Panc1 (cell line): Measurements from ENCODE around the gene ADAMTSL2. TPM values are rescaled to one million over a fixed set of nuclear protein-coding genes. Genes with fewer than 3 reads are reported as not detected.

Source experiments
- ATAC-seq: fragments of 200-7000 bp; cut with Tn5 transposase; 2 replicates; pipeline ENCODE4 v1.9.1; 2020; ENCODE audit warnings: mild to moderate bottlenecking, moderate library complexity
- BruUV-seq: library from RNA; stranded (reverse); fragments of 400-500 nt; replicated peaks from 2 replicates; lab custom pipeline; 2021; lab: Mats Ljungman, UMichigan
- CTCF ChIA-PET: fragments of 300-600 bp; sonication (Branson Sonifier 250); formaldehyde crosslinking; loops from one replicate; lab custom pipeline; 2022; ENCODE audit warnings: antibody characterized with exemption; lab: Charles Lee
- POLR2A ChIA-PET: fragments of 300-600 bp; sonication (Branson Sonifier 250); formaldehyde crosslinking; loops from one replicate; lab custom pipeline; 2022; ENCODE audit warnings: antibody characterized with exemption; lab: Charles Lee
- DNase-seq: peaks from one replicate; pipeline ENCODE4 v3.0.0-alpha.2; 2010; ENCODE audit warnings: low read depth, low spot score
- H3K27ac ChIP-seq: 2 replicates; pipeline ENCODE4 v1.5.1; 2011; ENCODE audit warnings: mild to moderate bottlenecking, low read length, inconsistent platforms
- H3K27me3 ChIP-seq: fragments of 200-500 bp; sonication (Bioruptor generic); 2 replicates; pipeline ENCODE4 v1.6.0; 2014; ENCODE audit warnings: low read length, inconsistent platforms; ENCODE audit not compliant: control insufficient read depth, insufficient read depth
- H3K36me3 ChIP-seq: fragments of 200-500 bp; sonication (Bioruptor generic); 2 replicates; pipeline ENCODE4 v1.5.1; 2014; ENCODE audit warnings: inconsistent platforms, mild to moderate bottlenecking, low read length, moderate library complexity; ENCODE audit not compliant: control insufficient read depth, insufficient read depth
- H3K4me1 ChIP-seq: 2 replicates; pipeline ENCODE4 v1.5.1; 2011; ENCODE audit warnings: inconsistent platforms, mild to moderate bottlenecking, low read length, moderate library complexity; ENCODE audit not compliant: control insufficient read depth, insufficient read depth
- H3K4me3 ChIP-seq, 2 experiments: 2 replicates each; pipeline ENCODE4 v1.5.1; 2011 to 2012; ENCODE audit warnings: low read depth in 2 of 2, low read length in 2 of 2, mild to moderate bottlenecking in 2 of 2, inconsistent platforms in 1 of 2, moderate library complexity in 1 of 2
- H3K9me3 ChIP-seq: fragments of 200-500 bp; sonication (Bioruptor generic); 2 replicates; pipeline ENCODE4 v1.5.1; 2014; ENCODE audit warnings: low read depth, mild to moderate bottlenecking, inconsistent platforms, low read length, moderate library complexity; ENCODE audit not compliant: control insufficient read depth, insufficient read depth
- POLR2AphosphoS5 ChIP-seq: IDR thresholded peaks from 2 replicates; pipeline ENCODE4 v1.6.1; 2012; ENCODE audit warnings: mild to moderate bottlenecking, low read depth, low read length, moderate library complexity
- SIN3A ChIP-seq: IDR thresholded peaks from 2 replicates; pipeline ENCODE4 v1.6.1; 2012; ENCODE audit warnings: low read depth, mild to moderate bottlenecking, low read length, moderate library complexity, borderline replicate concordance; ENCODE audit not compliant: insufficient read depth
- TCF7L2 ChIP-seq: IDR thresholded peaks from 2 replicates; pipeline ENCODE4 v1.6.1; 2011; ENCODE audit warnings: mild to moderate bottlenecking, low read depth, low read length, inconsistent platforms
- in situ Hi-C: cut with HindIII; loops from 2 replicates; pipeline ENCODE4 v1.10.0; 2016; ENCODE audit warnings: low sequenced_read_pairs, low pct_unique_long_range_greater_than_20kb
- intact Hi-C: fragments of 100-400 bp; cut with micrococcal nuclease; formaldehyde crosslinking; loops from one replicate; pipeline ENCODE4 v1.10.0; 2022; ENCODE audit not compliant: unreplicated experiment
- total RNA-seq: library from RNA; stranded (reverse); gene quantifications from one replicate; pipeline ENCODE4 v1.2.1, GENCODE V29; 2021; ENCODE audit not compliant: unreplicated experiment
- TF ChIP-seq, protein P1 (sequence below): fragments of 450-650 bp; IDR thresholded peaks from 2 replicates; pipeline ENCODE4 v1.5.1; 2017; ENCODE audit warnings: mild to moderate bottlenecking
- TF ChIP-seq, protein P2 (sequence below), 2 experiments: IDR thresholded peaks; 2 replicates each; pipeline ENCODE4 v1.6.1; 2011 to 2012; ENCODE audit warnings: low read depth in 2 of 2, control low read depth in 1 of 2, low read length in 1 of 2, mild to moderate bottlenecking in 1 of 2, moderate library complexity in 1 of 2; ENCODE audit not compliant: insufficient read depth in 1 of 2

The ADAMTSL2 gene
- total RNA-seq, 1 experiment from 2014 or later, result 0.10 TPM

DNA sequence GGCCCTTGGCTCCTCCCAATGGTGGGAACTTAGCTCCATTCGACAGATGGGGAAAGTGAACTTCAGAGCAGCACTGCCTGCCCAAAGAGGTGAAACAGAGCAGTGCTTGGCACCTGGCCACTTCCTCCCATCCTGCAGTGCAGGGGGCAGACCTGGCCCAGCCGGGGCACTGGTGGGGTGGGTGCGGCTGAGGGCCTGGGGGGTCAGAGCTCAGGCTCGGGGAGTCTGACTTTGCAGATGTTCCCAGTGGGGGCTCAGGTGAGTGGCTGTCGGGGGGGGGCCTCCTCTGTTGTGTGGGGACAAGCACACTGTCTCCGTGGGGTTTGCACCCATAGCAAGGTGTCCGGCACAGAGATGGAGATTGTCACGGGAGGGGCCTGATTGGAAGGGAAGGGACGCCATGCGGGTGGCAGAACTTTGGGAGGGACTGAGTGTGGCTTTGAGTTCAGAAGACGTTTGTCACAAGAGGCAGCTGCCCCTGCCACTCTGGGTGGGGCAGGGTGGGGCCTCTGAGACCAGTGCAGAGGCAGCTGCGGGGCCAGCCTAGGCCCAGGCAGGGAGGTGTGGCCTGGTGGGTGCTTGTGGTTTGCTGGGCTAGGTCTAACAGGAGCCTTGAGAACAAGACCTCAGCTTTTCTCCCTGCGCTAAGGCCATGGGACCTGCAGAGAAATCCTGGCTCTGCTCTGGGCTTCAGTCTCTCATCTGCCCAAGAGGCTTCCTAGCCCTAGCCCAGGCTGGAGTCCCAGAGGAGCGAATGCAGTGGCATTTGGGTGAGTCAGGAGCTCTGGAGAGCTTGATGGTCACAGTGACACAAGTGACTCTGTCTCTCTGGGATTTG, 12.2 kb upstream of the ADAMTSL2 start:
- TF ChIP-seq SIN3A (no peak), POLR2AphosphoS5 (no peak), TCF7L2 (no peak)
- TF ChIP-seq, protein P1, sequence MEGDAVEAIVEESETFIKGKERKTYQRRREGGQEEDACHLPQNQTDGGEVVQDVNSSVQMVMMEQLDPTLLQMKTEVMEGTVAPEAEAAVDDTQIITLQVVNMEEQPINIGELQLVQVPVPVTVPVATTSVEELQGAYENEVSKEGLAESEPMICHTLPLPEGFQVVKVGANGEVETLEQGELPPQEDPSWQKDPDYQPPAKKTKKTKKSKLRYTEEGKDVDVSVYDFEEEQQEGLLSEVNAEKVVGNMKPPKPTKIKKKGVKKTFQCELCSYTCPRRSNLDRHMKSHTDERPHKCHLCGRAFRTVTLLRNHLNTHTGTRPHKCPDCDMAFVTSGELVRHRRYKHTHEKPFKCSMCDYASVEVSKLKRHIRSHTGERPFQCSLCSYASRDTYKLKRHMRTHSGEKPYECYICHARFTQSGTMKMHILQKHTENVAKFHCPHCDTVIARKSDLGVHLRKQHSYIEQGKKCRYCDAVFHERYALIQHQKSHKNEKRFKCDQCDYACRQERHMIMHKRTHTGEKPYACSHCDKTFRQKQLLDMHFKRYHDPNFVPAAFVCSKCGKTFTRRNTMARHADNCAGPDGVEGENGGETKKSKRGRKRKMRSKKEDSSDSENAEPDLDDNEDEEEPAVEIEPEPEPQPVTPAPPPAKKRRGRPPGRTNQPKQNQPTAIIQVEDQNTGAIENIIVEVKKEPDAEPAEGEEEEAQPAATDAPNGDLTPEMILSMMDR, result no peak
- TF ChIP-seq, protein P2, sequence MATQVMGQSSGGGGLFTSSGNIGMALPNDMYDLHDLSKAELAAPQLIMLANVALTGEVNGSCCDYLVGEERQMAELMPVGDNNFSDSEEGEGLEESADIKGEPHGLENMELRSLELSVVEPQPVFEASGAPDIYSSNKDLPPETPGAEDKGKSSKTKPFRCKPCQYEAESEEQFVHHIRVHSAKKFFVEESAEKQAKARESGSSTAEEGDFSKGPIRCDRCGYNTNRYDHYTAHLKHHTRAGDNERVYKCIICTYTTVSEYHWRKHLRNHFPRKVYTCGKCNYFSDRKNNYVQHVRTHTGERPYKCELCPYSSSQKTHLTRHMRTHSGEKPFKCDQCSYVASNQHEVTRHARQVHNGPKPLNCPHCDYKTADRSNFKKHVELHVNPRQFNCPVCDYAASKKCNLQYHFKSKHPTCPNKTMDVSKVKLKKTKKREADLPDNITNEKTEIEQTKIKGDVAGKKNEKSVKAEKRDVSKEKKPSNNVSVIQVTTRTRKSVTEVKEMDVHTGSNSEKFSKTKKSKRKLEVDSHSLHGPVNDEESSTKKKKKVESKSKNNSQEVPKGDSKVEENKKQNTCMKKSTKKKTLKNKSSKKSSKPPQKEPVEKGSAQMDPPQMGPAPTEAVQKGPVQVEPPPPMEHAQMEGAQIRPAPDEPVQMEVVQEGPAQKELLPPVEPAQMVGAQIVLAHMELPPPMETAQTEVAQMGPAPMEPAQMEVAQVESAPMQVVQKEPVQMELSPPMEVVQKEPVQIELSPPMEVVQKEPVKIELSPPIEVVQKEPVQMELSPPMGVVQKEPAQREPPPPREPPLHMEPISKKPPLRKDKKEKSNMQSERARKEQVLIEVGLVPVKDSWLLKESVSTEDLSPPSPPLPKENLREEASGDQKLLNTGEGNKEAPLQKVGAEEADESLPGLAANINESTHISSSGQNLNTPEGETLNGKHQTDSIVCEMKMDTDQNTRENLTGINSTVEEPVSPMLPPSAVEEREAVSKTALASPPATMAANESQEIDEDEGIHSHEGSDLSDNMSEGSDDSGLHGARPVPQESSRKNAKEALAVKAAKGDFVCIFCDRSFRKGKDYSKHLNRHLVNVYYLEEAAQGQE (IDR thresholded peaks at IDR 0.05; ENCODE audit: insufficient read depth in 1 of 2, low read depth in 2 of 2, low read length in 1 of 2), result no peak
- Histone ChIP-seq H3K36me3 (no peaks in the 10 kb centered on the region), H3K9me3 (no peaks in the 10 kb centered on the region), H3K4me1 (no peaks in the 10 kb centered on the region), H3K27ac (no peak overlapping the region), H3K27me3 (no peaks in the 10 kb centered on the region), H3K4me3 (no peak overlapping the region)
- no TSS peak for BruUV-seq
- ATAC-seq (no peak), DNase-seq (no peak)
- POLR2A ChIA-PET, result no interaction called here
- CTCF ChIA-PET, result no interaction called here
- in situ Hi-C loops (no loop called here), intact Hi-C loops (no loop called here)

DNA sequence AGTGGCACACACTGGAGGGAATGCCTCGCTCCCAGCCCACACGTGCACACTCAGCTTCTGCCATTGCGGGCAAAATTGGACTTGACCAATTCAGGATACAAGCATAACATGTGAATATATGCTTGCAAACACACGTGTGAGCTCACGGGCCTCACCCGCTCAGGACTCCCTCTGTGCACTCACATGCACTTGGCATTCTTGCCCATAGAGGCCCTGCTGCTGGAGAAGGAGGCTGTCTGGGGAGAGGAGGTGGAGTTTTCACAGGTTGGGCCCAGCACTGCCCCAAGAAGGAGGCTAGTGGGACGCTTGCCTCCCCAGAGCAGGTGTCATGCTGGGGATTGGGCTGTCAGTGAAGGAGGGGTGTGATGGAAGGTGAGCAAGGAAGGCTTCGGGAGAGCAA, 11.4 kb upstream of the ADAMTSL2 start:
- CTCF ChIA-PET, result no interaction called here
- DNase-seq (no peak), ATAC-seq (no peak)
- TF ChIP-seq TCF7L2 (no peak), POLR2AphosphoS5 (no peak), SIN3A (no peak)
- TF ChIP-seq, protein P2 (IDR thresholded peaks at IDR 0.05; ENCODE audit: insufficient read depth in 1 of 2, low read depth in 2 of 2, low read length in 1 of 2), result no peak
- TF ChIP-seq, protein P1, result no peak
- H3K4me1 ChIP-seq, result no peaks in the 10 kb centered on the region
- in situ Hi-C loops (no loop called here), intact Hi-C loops (no loop called here)
- H3K4me3 ChIP-seq, result no peak overlapping the region
- no peaks in the 10 kb centered on the region for H3K9me3 ChIP-seq
- no peak overlapping the region for H3K27ac ChIP-seq
- POLR2A ChIA-PET, result no interaction called here
- no TSS peak for BruUV-seq
- no peaks in the 10 kb centered on the region for H3K27me3 ChIP-seq
- H3K36me3 ChIP-seq, result no peaks in the 10 kb centered on the region
